NCI-H2196 treated with DMSO at 0.1 percent for 48 hours (cell line): ENCODE data around the gene CNTN1.
"Not testable (repeated sequence)": the region's sequence is repeated elsewhere in the genome, so short reads cannot be mapped to it uniquely, and the experiment has no call there.

ENCODE experiments used
- DNase-seq: peaks from one replicate; lab custom pipeline; 2025; ENCODE audit not compliant: unreplicated experiment; lab: John Stamatoyannopoulos, UW

CNTN1 gene

GRCh38 chr12:41023836-41024235, 331.6 kb downstream of the CNTN1 start:
- DNase-seq: no peak

- no peak for DNase-seq
Measured at GRCh38 chr12:41026151-41026550, 333.9 kb downstream of the CNTN1 start.

DNA sequence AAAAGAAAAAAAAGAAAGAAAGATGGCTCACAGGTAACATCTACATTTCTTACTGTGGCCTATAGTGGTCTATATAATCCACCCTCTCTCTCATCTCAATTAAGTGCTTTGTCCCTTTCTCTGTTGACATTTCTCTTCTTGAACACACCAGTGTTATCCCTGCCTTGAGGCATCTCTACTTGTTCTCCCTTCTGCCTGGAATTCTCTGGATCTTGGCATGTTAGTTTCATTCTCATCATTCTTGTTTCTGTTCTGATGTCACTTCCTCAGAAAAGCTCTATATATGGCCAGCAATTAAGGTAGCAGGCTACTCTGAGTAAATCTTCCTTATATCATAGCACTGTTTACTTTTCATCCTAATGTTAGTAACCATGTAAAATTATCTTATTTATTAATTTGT, 340.1 kb downstream of the CNTN1 start:
- DNase-seq: no peak

DNA sequence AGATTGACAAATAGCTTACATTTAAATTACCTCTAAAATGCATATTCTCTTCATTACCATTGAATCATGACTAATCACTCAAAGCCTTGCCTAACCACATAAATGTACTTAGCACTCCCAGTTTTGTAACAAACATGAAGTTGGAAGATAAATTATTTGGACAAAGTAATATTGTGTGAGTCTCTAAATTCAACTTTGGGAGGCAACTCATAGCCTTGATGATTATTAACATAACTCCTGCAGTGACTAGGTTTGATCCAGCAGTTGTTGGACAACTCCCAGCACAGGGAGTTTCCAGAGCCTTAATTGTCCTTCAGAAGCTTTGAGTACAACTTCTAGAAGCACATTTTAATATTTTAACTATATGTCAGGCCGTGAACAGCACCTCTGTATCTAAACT, 342.4 kb downstream of the CNTN1 start:
- no peak for DNase-seq

- no peak for DNase-seq
Measured at GRCh38 chr12:41039461-41039860, 347.2 kb downstream of the CNTN1 start.

DNA sequence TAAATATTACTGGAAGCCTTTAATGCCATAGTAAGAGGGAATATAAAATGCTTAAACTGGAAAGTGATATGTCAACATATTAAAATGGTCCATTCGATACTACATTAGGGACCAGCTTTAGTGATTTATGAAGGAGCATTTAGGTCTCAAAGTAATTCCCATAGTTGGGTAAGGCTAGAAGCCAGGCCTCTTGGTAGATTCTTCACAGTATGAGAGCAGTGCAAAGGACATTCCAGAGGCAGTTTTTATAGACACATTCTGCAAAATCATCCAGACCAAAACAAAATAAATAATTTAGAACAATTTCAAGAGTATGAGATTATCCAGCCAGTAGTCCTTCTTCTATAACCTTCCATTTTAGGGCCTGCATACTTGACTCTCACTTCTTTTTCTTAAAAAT, 353.3 kb downstream of the CNTN1 start:
- DNase-seq: no peak

GRCh38 chr12:41049033-41049432, 356.8 kb downstream of the CNTN1 start:
- DNase-seq: no peak

GRCh38 chr12:41051954-41052353, 359.7 kb downstream of the CNTN1 start:
- DNase-seq: no peak

DNA sequence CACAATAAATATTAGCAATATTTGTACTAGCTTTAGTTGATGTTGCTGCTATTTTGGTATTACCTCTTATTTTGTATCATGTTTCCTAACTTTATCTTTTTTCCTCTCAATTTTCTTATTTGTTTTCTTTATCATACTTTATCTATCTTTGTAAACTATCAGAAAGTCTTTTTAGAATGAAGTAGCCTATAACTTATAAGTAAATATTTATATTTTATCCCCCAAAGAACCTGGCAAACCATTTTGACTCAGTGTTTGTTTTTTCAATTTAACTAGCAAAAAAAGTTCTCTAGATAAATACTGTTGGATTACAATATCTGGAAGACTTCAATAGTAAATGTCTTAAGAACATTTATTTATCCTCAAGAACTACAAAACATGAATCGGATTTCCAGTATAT, 360.2 kb downstream of the CNTN1 start:
- DNase-seq: no peak

DNA sequence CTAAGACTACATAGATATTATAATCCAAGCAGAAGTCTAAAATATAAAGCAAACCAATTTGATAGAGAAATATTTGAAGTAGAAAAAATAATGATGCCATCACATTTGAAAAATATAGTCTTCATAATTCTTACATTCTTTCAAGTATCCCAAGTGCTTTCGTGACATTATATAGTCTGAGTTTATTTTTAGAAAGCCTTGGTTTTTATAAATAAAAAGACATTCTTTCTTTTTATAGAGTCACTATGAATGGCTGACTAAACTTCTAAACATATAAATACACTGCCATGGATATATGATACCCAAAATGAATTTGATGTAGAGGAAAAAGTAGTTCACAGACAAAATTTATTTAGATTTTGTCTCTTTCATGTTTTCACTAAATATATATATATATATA, 360.8 kb downstream of the CNTN1 start:
- no peak for DNase-seq

GRCh38 chr12:41055875-41056577, 363.8 kb downstream of the CNTN1 start:
- no peak for DNase-seq

GRCh38 chr12:41058266-41058665, 366.0 kb downstream of the CNTN1 start:
- DNase-seq: no peak

DNA sequence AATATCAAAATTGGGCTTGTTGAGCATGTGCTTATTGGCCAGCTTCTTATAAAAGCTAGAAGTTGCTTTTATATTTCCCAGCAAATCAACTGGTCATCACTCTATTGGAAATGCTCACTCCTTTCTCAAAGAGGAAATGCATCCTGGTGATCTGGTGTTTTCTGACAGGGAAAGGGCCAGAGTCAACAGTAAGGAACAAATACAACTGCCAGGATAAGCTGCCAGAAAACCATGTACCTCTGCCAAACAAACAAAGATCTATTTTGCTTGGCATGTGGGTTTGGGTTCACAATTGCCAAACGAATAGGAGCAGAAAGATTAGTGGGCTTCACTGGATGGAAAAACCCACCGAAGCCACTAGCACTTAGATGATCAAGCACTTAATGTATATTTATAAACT, 369.0 kb downstream of the CNTN1 start:
- no peak for DNase-seq

GRCh38 chr12:41064411-41064810, 372.2 kb downstream of the CNTN1 start:
- no peak for DNase-seq

DNA sequence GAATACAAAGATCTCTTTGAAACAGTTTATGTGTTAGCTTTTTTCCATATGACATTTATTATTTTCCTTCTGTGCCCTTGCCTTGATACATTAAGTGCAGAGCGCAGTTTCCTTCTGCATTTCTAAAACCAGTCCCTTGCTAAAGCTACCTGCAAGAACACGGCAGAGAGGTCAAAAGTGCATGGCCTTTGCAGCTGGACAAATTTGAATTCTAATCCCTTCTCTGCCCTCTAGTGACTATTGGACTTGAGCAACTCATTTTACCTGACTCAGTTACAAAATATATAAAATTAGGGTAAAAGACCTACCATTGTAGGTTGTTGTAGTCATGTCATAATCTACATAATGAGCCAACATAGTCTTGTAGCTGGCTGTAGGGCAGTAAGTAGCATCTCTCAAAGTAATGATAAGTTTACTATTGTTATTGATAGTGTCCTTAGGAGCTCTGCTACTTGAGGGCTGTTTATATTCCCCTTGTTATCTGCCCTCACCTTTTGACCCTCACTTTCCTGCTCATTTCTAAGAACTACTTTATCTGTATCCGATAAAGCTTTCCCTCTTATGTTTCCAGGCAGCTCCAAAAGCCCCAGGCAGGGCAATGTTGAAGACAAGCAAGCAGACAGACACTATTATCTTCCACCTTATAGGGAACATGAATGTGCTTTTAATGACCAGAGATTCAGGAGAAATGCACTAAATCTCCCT, 375.9 kb downstream of the CNTN1 start:
- no peak for DNase-seq

DNA sequence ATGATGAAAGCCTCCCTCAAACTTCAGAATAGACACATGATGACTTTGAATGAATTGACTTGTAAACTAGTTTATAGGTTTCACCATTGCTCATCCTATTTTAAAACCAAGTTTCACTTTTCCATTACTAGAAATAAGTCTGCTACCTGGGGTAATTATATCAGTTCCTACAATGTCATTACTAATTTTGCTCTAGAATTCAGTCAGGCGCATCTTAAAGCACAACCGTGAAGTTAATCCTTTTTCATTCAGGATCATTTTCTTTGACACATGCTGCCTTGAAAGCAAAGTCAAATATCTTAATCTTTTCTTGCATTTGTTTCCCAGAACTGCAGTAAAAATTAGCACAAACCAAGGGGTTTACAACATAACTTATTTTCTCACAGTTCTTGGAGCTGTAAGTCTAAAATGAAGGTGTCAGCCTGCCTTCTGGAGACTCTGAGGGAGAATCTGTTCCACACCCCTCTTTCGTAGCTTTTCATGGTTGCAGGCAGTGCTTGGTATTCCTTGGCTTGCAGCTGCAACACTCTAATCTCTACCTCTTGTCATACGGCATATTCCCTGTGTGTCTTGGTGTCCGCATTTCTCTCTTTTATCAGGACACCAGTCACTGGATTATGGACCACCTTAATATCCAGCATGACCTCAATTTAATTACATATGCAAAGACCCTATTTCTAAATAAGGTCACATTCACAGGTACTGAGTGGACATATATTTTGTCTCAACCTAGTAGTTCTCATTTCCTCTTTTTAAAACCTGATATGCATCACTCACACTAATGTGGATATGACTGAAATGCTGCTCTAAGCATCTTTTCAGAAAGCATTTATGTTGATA, 381.6 kb downstream of the CNTN1 start:
- no peak for DNase-seq

- no peak for DNase-seq
Measured at GRCh38 chr12:41074473-41074769, 382.2 kb downstream of the CNTN1 start.

- DNase-seq: no peak
Measured at GRCh38 chr12:41076114-41076513, 383.9 kb downstream of the CNTN1 start.

DNA sequence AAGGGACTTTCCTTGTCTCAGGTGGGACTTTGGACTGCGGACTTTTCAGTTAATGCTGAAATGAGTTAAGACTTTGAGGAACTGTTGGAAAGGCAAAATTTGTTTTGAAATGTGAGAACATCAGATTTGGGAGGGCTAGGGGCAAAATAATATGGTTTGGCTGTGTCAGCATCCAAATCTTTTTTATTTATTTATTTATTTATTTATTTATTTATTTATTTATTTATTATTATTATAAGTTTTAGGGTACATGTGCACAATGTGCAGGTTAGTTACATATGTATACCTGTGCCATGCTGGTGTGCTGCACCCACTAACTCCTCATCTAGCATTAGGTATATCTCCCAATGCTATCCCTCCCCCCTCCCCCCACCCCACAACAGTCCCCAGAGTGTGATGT, 389.0 kb downstream of the CNTN1 start:
- not testable (repeated sequence) for DNase-seq

- DNase-seq: no peak
Measured at GRCh38 chr12:41089438-41089837, 397.2 kb downstream of the CNTN1 start.

- no peak for DNase-seq
Measured at GRCh38 chr12:41092115-41092514, 399.9 kb downstream of the CNTN1 start.

DNA sequence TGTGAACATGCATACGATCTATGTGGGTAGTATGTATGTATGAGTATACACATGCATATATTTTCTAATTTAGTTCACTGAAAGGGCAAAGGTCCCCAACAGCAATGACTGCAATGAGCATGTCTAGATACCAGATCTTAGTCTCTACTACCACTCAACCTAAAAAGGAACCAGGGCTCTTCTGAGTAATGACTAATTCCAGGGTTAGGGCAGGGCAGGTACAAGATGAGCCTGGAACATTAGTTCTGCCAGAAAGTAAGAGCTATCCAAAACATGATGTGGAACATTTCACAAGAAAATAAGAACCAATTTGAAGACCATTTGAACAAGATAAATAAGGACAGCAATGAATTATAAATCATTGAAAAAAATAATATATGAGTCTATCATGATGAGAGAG, 404.6 kb downstream of the CNTN1 start:
- DNase-seq: no peak
